Measurements from ENCODE around the gene LSM4. TPM values are rescaled to one million over a fixed set of nuclear protein-coding genes. Genes with fewer than 3 reads are reported as not detected.

The LSM4 gene
- total and polyA plus RNA-seq, 2 of the 13 experiments (the other 11 are each of a cell fraction or from before 2014, with no cell fraction given) = 65.8 to 166 TPM

- no peak for TF ChIP-seq ZBTB8A (CRISPR knock-in tag; IDR thresholded peaks at IDR 0.05; ENCODE audit: borderline replicate concordance, low read depth)
- TF ChIP-seq NBN (conservative IDR thresholded peaks at IDR 0.05) = no peak
- no peak for TF ChIP-seq TEF (CRISPR knock-in tag; IDR thresholded peaks at IDR 0.05)
- no peak for TF ChIP-seq ZNF557 (CRISPR knock-in tag; IDR thresholded peaks at IDR 0.05)
- peak; percentile 74; the same call in 1 of the 2 replicates for TF ChIP-seq SMAD1 (CRISPR knock-in tag; IDR thresholded peaks at IDR 0.05; ENCODE audit: borderline replicate concordance, low read depth)
- peak; percentile 54; the same call in 1 of the 2 replicates for TF ChIP-seq HDAC2 (CRISPR knock-in tag; IDR thresholded peaks at IDR 0.05)
- TF ChIP-seq, protein P1, sequence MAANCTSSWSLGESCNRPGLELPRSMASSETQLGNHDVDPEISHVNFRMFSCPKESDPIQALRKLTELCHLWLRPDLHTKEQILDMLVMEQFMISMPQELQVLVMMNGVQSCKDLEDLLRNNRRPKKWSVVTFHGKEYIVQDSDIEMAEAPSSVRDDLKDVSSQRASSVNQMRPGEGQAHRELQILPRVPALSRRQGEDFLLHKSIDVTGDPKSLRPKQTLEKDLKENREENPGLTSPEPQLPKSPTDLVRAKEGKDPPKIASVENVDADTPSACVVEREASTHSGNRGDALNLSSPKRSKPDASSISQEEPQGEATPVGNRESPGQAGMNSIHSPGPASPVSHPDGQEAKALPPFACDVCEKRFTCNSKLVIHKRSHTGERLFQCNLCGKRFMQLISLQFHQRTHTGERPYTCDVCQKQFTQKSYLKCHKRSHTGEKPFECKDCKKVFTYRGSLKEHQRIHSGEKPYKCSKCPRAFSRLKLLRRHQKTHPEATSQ (CRISPR knock-in tag; IDR thresholded peaks at IDR 0.05; ENCODE audit: borderline replicate concordance) = peak; percentile 51; the same call in 1 of the 2 replicates
- no peak for TF ChIP-seq ZNF646 (CRISPR knock-in tag; IDR thresholded peaks at IDR 0.05)
- TF ChIP-seq TBP (CRISPR knock-in tag; IDR thresholded peaks at IDR 0.05) = no peak
These were observed 18.4 kb upstream of the LSM4 start (continued) for GRCh38 chr19:18340990-18341868.
